HEK293 (cell line): Measurements from ENCODE around the gene FIBCD1.

ENCODE experiments used
- CTCF ChIA-PET: fragments of 350-600 bp; formaldehyde crosslinking; extraction: SDS; loops from one replicate; lab custom pipeline; 2021; ENCODE audit warnings: antibody characterized with exemption; lab: Yijun Ruan, JAX
- POLR2A ChIA-PET: fragments of 300-600 bp; formaldehyde crosslinking; extraction: SDS; loops from one replicate; lab custom pipeline; 2020; ENCODE audit warnings: antibody characterized with exemption, inconsistent platforms; lab: Yijun Ruan, JAX
- H3K27ac ChIP-seq: fragments of 200-500 bp; sonication (Bioruptor generic); 2 replicates; pipeline ENCODE4 v1.5.1; 2014; ENCODE audit warnings: low read depth, low read length, control low read depth, inconsistent platforms; ENCODE audit errors: extremely low read depth
- H3K36me3 ChIP-seq, 2 experiments: fragments of 200-500 bp in 1 of 2; sonication (Bioruptor generic) in 1 of 2; 1 replicate in 1 of 2; 2 replicates in 1 of 2; pipeline ENCODE4 v1.5.1; 2014 to 2017; ENCODE audit warnings: inconsistent platforms in 2 of 2, low read length in 2 of 2; ENCODE audit not compliant: control insufficient read depth in 2 of 2, insufficient read depth in 1 of 2
- H3K4me1 ChIP-seq: fragments of 200-500 bp; sonication (Bioruptor generic); 2 replicates; pipeline ENCODE4 v1.5.1; 2014; ENCODE audit warnings: mild to moderate bottlenecking, low read length, inconsistent platforms; ENCODE audit not compliant: control insufficient read depth, insufficient read depth
- H3K4me3 ChIP-seq: 2 replicates; pipeline ENCODE4 v1.5.1; 2011; ENCODE audit warnings: low read depth, mild to moderate bottlenecking, control low read depth, low read length, moderate library complexity
- H3K9me3 ChIP-seq: fragments of 200-500 bp; sonication (Bioruptor generic); 2 replicates; pipeline ENCODE4 v1.5.1; 2014; ENCODE audit warnings: low read depth, low read length, inconsistent platforms; ENCODE audit not compliant: control insufficient read depth, insufficient read depth
- BCL11A ChIP-seq: fragments of 450-650 bp; formaldehyde crosslinking; IDR thresholded peaks from 2 replicates; pipeline ENCODE4 v1.5.1; 2016; ENCODE audit warnings: low read depth, missing biosample characterization, missing genetic modification characterization
- EGR2 ChIP-seq: fragments of 450-650 bp; formaldehyde crosslinking; IDR thresholded peaks from 2 replicates; pipeline ENCODE4 v1.5.1; 2016; ENCODE audit warnings: low read depth, missing biosample characterization, missing genetic modification characterization
- GLIS1 ChIP-seq: fragments of 450-650 bp; formaldehyde crosslinking; IDR thresholded peaks from 2 replicates; pipeline ENCODE4 v1.5.1; 2016; ENCODE audit warnings: missing biosample characterization, missing genetic modification characterization
- GLIS2 ChIP-seq: fragments of 450-650 bp; formaldehyde crosslinking; IDR thresholded peaks from 2 replicates; pipeline ENCODE4 v1.5.1; 2016; ENCODE audit warnings: missing biosample characterization, missing genetic modification characterization
- SCRT2 ChIP-seq: fragments of 450-650 bp; formaldehyde crosslinking; IDR thresholded peaks from 2 replicates; pipeline ENCODE4 v1.5.1; 2016; ENCODE audit warnings: missing biosample characterization, missing genetic modification characterization
- SP7 ChIP-seq: fragments of 450-650 bp; formaldehyde crosslinking; IDR thresholded peaks from 2 replicates; pipeline ENCODE4 v1.5.1; 2016; ENCODE audit warnings: missing biosample characterization, missing genetic modification characterization
- ZIC2 ChIP-seq: fragments of 450-650 bp; formaldehyde crosslinking; IDR thresholded peaks from 2 replicates; pipeline ENCODE4 v1.5.1; 2016; ENCODE audit warnings: missing biosample characterization, missing genetic modification characterization
- ZNF140 ChIP-seq: fragments of 450-650 bp; formaldehyde crosslinking; IDR thresholded peaks from 2 replicates; pipeline ENCODE4 v1.5.1; 2016; ENCODE audit warnings: missing biosample characterization, missing genetic modification characterization
- ZNF324 ChIP-seq: fragments of 450-650 bp; formaldehyde crosslinking; IDR thresholded peaks from 2 replicates; pipeline ENCODE4 v1.5.1; 2016; ENCODE audit warnings: missing biosample characterization, missing genetic modification characterization
- ZNF426 ChIP-seq: fragments of 450-650 bp; formaldehyde crosslinking; IDR thresholded peaks from 2 replicates; pipeline ENCODE4 v1.5.1; 2017; ENCODE audit warnings: missing biosample characterization, missing genetic modification characterization, mild to moderate bottlenecking, inconsistent platforms, moderate library complexity
- ZNF560 ChIP-seq: fragments of 450-650 bp; formaldehyde crosslinking; IDR thresholded peaks from 2 replicates; pipeline ENCODE4 v1.5.1; 2017; ENCODE audit warnings: missing biosample characterization, missing genetic modification characterization, borderline replicate concordance
- ZNF600 ChIP-seq: fragments of 450-650 bp; formaldehyde crosslinking; IDR thresholded peaks from 2 replicates; pipeline ENCODE4 v1.5.1; 2016; ENCODE audit warnings: missing biosample characterization, missing genetic modification characterization
- ZNF621 ChIP-seq: fragments of 450-650 bp; formaldehyde crosslinking; IDR thresholded peaks from 2 replicates; pipeline ENCODE4 v1.5.1; 2017; ENCODE audit warnings: missing biosample characterization, missing genetic modification characterization
- ZNF623 ChIP-seq: fragments of 450-650 bp; formaldehyde crosslinking; IDR thresholded peaks from 2 replicates; pipeline ENCODE4 v1.5.1; 2016; ENCODE audit warnings: missing biosample characterization, missing genetic modification characterization
- ZNF626 ChIP-seq: fragments of 450-650 bp; sonication (Bioruptor Pico); formaldehyde crosslinking; IDR thresholded peaks from 2 replicates; pipeline ENCODE4 v1.5.1; 2018; ENCODE audit warnings: missing biosample characterization, missing genetic modification characterization, inconsistent platforms
- ZNF660 ChIP-seq: fragments of 450-650 bp; IDR thresholded peaks from 2 replicates; pipeline ENCODE4 v1.5.1; 2018; ENCODE audit warnings: missing biosample characterization, mild to moderate bottlenecking, missing genetic modification characterization
- ZNF768 ChIP-seq: fragments of 450-650 bp; formaldehyde crosslinking; IDR thresholded peaks from 2 replicates; pipeline ENCODE4 v1.5.1; 2018; ENCODE audit warnings: missing biosample characterization, mild to moderate bottlenecking, missing genetic modification characterization
- ZNF830 ChIP-seq: fragments of 450-650 bp; IDR thresholded peaks from 2 replicates; pipeline ENCODE4 v1.5.0; 2018; ENCODE audit warnings: missing biosample characterization, missing genetic modification characterization, low read depth, mild to moderate bottlenecking, moderate library complexity
- TF ChIP-seq, protein P1 (sequence below): sonication (generic); formaldehyde crosslinking; IDR thresholded peaks from 2 replicates; pipeline ENCODE4 v1.8.1; 2022; ENCODE audit warnings: mild to moderate bottlenecking, moderate library complexity, missing genetic modification reagents

Gene FIBCD1

DNA sequence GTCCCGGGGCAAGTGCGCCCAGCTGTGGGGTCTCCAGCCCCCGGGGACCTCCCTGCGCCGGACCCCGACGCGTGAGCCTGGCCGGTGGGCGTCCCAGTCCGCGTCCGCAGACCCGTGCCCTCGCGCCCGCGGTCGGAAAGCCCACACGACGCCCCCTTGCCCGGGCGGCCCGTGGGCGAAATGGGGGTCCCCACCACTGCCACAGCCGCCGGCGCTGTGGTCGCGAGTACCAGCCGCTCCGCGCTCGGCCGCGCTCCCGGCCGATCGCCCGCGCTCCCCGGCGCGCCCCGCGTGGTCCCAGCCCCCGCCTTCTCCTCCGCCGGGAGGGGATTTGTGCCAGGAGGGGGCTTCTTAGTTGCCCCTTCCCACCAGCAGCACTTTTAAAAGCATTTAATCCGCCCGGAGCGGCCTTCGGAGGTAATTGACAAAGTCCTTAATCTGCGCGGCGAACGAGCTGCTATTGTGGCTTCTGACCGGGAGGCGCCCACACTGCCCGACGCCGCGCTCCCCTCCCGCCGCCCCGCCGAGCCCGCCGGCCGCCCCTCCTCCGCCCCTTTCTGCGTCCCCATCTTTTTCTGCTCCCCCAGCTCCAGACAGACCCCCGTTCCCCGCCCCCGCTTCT, 469 bp upstream of the FIBCD1 start (continued):
- TF ChIP-seq ZNF560 (no peak), ZNF830 (no peak), ZNF324 (tag by site-specific recombination) (no peak), ZNF660 (no peak)

DNA sequence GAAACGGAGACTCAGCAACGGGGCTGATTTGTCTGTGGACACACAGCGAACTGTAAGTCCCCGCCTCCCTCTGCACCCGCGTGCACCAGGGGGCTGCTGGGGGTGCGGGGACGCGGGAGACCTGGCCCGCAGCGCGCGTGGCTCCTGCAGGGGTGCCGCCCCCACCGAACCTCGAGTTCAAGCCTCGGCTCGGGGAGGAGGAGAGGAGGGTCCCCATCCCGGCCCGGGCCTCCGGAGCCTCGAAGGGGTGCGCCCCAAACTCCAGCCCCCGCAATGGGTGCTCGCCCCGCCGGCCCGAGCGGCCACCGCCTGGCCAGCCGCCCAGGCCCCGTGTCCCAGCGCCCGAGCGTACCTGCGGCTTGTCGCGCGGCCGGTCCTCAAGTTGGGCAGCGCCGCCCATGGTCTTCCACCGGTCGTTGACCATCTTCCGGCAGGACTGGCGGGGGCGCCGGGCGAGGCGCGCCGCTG, 829 bp downstream of the FIBCD1 start:
- Histone ChIP-seq H3K27ac (no peak overlapping the region), H3K9me3 (no peaks in the 10 kb centered on the region), H3K4me3 (peak overlapping the region; percentile 44), H3K36me3 (no peaks in the 10 kb centered on the region), H3K4me1 (no peaks in the 10 kb centered on the region)
- TF ChIP-seq GLIS2 (tag by site-specific recombination) (peak; percentile 60), SCRT2 (no peak), GLIS1 (0 out of 2 replicates have a peak, but pooled peaks have one; percentile 10), ZNF140 (tag by site-specific recombination) (no peak), EGR2 (tag by site-specific recombination) (no peak), ZNF600 (tag by site-specific recombination) (no peak)
- TF ChIP-seq, protein P1, sequence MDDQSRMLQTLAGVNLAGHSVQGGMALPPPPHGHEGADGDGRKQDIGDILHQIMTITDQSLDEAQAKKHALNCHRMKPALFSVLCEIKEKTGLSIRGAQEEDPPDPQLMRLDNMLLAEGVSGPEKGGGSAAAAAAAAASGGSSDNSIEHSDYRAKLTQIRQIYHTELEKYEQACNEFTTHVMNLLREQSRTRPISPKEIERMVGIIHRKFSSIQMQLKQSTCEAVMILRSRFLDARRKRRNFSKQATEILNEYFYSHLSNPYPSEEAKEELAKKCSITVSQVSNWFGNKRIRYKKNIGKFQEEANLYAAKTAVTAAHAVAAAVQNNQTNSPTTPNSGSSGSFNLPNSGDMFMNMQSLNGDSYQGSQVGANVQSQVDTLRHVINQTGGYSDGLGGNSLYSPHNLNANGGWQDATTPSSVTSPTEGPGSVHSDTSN (CRISPR knock-in tag) = peak; percentile 40; the same call in 1 of the 2 replicates
- ChIA-PET POLR2A (no interaction called here), CTCF (no interaction called here)

DNA sequence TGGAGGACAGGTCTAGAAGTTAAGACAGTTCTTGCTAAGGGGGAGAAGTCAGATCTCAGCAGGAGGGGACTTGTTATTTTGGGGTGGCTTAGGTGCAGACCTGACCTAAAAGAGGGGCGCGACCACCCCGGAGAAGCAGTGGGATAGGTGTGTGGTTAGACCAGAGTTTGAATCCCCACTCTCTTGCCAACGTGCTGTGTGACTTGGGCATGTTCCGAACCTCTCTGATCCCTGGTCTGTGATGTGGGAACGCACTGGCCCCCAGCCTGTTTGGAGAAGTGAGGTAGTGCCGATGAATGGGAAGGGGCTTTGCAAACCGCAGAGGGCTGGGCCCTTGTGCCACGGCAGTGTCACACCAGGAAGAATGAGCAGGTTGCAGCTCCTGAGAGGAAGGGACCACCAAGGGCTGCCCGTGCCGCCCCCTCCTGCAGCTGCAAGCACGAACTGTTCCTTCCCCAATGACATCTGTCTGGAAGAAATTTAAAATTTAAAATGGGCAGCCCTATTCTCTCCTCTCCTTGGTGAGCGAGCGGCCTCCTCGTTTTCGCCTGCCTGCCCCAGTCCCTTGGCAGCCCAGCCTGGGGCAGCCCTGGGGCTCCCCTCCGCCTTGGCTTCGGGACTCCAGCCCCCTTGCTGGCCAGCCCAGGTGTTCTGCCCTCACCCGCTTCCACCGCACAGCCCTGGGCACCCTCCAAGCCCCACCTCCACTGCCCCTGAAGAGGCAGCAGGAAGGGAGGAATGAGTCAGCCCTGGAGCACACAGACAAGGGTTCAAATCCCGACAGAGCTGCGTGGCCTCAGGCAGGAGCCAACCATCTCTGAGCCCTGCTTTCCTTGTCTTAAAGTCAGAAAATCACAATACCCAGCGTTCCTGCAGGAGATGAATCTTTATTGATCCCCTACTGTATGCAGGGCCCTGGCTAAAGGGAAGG, 1.6 kb downstream of the FIBCD1 start:
- POLR2A ChIA-PET = no interaction called here
- no peaks in the 10 kb centered on the region for H3K9me3 ChIP-seq
- no peaks in the 10 kb centered on the region for H3K36me3 ChIP-seq
- no peaks in the 10 kb centered on the region for H3K4me1 ChIP-seq
- H3K4me3 ChIP-seq = no peak overlapping the region
- TF ChIP-seq ZNF426 (tag by site-specific recombination) (no peak), SP7 (tag by site-specific recombination) (no peak), ZNF626 (tag by site-specific recombination) (no peak), ZNF768 (peak; percentile 96), ZNF621 (tag by site-specific recombination) (no peak), BCL11A (tag by site-specific recombination) (0 out of 2 replicates have a peak, but pooled peaks have one; percentile 19), ZNF623 (tag by site-specific recombination) (0 out of 2 replicates have a peak, but pooled peaks have one; percentile 23), ZIC2 (no peak), GLIS2 (tag by site-specific recombination) (peak; percentile 19; the same call in 1 of the 2 replicates), ZNF600 (tag by site-specific recombination) (peak; percentile 28; the same call in 1 of the 2 replicates)
- TF ChIP-seq, protein P1 (CRISPR knock-in tag) = no peak
- CTCF ChIA-PET = interaction anchor here (0.6 to 2.9 kb wide), 9 partner anchors 10 to 1801 kb away, joined by 3 to 25 read pairs (median 5); no protein-coding TSS in a partner anchor
- H3K27ac ChIP-seq = no peak overlapping the region
